Neural cell (in vitro differentiated cells): ENCODE measurements around the gene TMIGD3. TPM values are rescaled to one million over a fixed set of nuclear protein-coding genes. Genes with fewer than 3 reads are reported as not detected.
A peak's percentile ranks its signal among the peaks of the same experiment; 100 is the strongest.

ENCODE experiments used
- H2AFZ ChIP-seq: fragments of 200-600, 300-800 bp; sonication (generic), shearing (Covaris generic); 2 replicates; pipeline ENCODE4 v1.6.0; 2014; ENCODE audit warnings: low read depth, mild to moderate bottlenecking, antibody characterized with exemption, low read length, moderate library complexity
- H3F3A ChIP-seq: fragments of 200-600 bp; shearing (Covaris generic); 2 replicates; pipeline ENCODE4 v1.6.1; 2016; ENCODE audit warnings: mild to moderate bottlenecking, moderate library complexity, mixed read lengths, antibody characterized with exemption, low read length; ENCODE audit not compliant: insufficient read depth, poor library complexity, severe bottlenecking
- H3K27ac ChIP-seq: fragments of 200-600, 300-800 bp; sonication (generic), shearing (Covaris generic); 2 replicates; pipeline ENCODE4 v1.5.1; 2014; ENCODE audit warnings: mild to moderate bottlenecking, low read length, moderate library complexity
- H3K27me3 ChIP-seq: fragments of 300-800, 200-600 bp; sonication (generic), shearing (Covaris generic); 2 replicates; pipeline ENCODE4 v1.6.0; 2014; ENCODE audit warnings: mild to moderate bottlenecking, low read depth, low read length, moderate library complexity; ENCODE audit not compliant: insufficient read depth
- H3K36me3 ChIP-seq: fragments of 300-800, 200-600 bp; sonication (generic), shearing (Covaris generic); 2 replicates; pipeline ENCODE4 v1.5.1; 2014; ENCODE audit warnings: mild to moderate bottlenecking, antibody characterized with exemption, low read length, moderate library complexity; ENCODE audit not compliant: insufficient read depth
- H3K4me2 ChIP-seq: fragments of 300-800, 200-600 bp; sonication (generic), shearing (Covaris generic); 2 replicates; pipeline ENCODE4 v1.6.0; 2014; ENCODE audit warnings: mild to moderate bottlenecking, low read length
- H3K4me3 ChIP-seq: fragments of 300-800, 200-600 bp; sonication (generic), shearing (Covaris generic); 2 replicates; pipeline ENCODE4 v1.5.1; 2014; ENCODE audit warnings: mild to moderate bottlenecking, low read length, moderate library complexity
- H3K79me2 ChIP-seq: fragments of 200-600 bp; shearing (Covaris generic); replicated peaks from 2 replicates; pipeline ENCODE4 v1.6.0; 2014; ENCODE audit warnings: mild to moderate bottlenecking, low read length, moderate library complexity; ENCODE audit not compliant: insufficient read depth
- H3K9ac ChIP-seq: fragments of 300-800, 200-600 bp; sonication (generic), shearing (Covaris generic); 2 replicates; pipeline ENCODE4 v1.6.1; 2016; ENCODE audit warnings: mild to moderate bottlenecking, low read length, mixed read lengths
- H3K9me2 ChIP-seq: fragments of 200-600 bp; shearing (Covaris generic); 2 replicates; pipeline ENCODE4 v1.6.1; 2016; ENCODE audit warnings: mild to moderate bottlenecking, low read length, mixed read lengths; ENCODE audit not compliant: insufficient read depth
- H3K9me3 ChIP-seq: fragments of 200-600, 300-800 bp; sonication (generic), shearing (Covaris generic); 2 replicates; pipeline ENCODE4 v1.6.1; 2016; ENCODE audit warnings: mild to moderate bottlenecking, mixed run types, low read length, moderate library complexity, mixed read lengths
- H4K20me1 ChIP-seq: fragments of 200-600 bp; shearing (Covaris generic); 2 replicates; pipeline ENCODE4 v1.6.1; 2016; ENCODE audit warnings: mild to moderate bottlenecking, mixed run types; ENCODE audit not compliant: insufficient read depth
- EP300 ChIP-seq: fragments of 450-650 bp; conservative IDR thresholded peaks from 2 replicates; pipeline ENCODE4 v1.6.1; 2014; ENCODE audit warnings: antibody characterized with exemption, mild to moderate bottlenecking, moderate library complexity; ENCODE audit not compliant: poor library complexity, severe bottlenecking
- EZH2 ChIP-seq: fragments of 200-600, 300-800 bp; shearing (Covaris generic), sonication (generic); IDR thresholded peaks from 2 replicates; pipeline ENCODE4 v1.6.1; 2014; ENCODE audit warnings: antibody characterized with exemption, low read length, borderline replicate concordance, mild to moderate bottlenecking; ENCODE audit not compliant: insufficient read depth, poor library complexity, severe bottlenecking
- MXI1 ChIP-seq: fragments of 450-650 bp; conservative IDR thresholded peaks from 2 replicates; pipeline ENCODE4 v1.6.1; 2014; ENCODE audit warnings: antibody characterized with exemption, mild to moderate bottlenecking; ENCODE audit not compliant: poor library complexity, severe bottlenecking
- POLR2AphosphoS5 ChIP-seq: IDR thresholded peaks from 2 replicates; pipeline ENCODE4 v1.6.1; 2012
- RAD21 ChIP-seq: fragments of 450-650 bp; conservative IDR thresholded peaks from 2 replicates; pipeline ENCODE4 v1.6.1; 2014; ENCODE audit warnings: antibody characterized with exemption, mild to moderate bottlenecking, moderate library complexity
- SMC3 ChIP-seq: fragments of 450-650 bp; conservative IDR thresholded peaks from 2 replicates; pipeline ENCODE4 v1.6.1; 2014; ENCODE audit warnings: antibody characterized with exemption, mild to moderate bottlenecking, moderate library complexity; ENCODE audit not compliant: poor library complexity
- TAF1 ChIP-seq: IDR thresholded peaks from 2 replicates; pipeline ENCODE4 v1.6.1; 2012; ENCODE audit warnings: low read depth
- polyA plus RNA-seq: library from polyadenylated mRNA; depleted of rRNA; stranded (reverse); fragments of >200 nt; gene quantifications from 2 replicates; pipeline ENCODE4 v1.2.3, GENCODE V29; 2014
- TF ChIP-seq, protein P1 (sequence below): IDR thresholded peaks from 2 replicates; pipeline ENCODE4 v1.6.1; 2012; ENCODE audit warnings: borderline replicate concordance
- TF ChIP-seq, protein P2 (sequence below): fragments of 450-650 bp; IDR thresholded peaks from 2 replicates; pipeline ENCODE4 v1.5.1; 2014; ENCODE audit warnings: antibody characterized with exemption, mild to moderate bottlenecking, moderate library complexity; ENCODE audit not compliant: poor library complexity, severe bottlenecking

The TMIGD3 gene
- polyA plus RNA-seq, 1 donor from 2014 or later: not detected

DNA sequence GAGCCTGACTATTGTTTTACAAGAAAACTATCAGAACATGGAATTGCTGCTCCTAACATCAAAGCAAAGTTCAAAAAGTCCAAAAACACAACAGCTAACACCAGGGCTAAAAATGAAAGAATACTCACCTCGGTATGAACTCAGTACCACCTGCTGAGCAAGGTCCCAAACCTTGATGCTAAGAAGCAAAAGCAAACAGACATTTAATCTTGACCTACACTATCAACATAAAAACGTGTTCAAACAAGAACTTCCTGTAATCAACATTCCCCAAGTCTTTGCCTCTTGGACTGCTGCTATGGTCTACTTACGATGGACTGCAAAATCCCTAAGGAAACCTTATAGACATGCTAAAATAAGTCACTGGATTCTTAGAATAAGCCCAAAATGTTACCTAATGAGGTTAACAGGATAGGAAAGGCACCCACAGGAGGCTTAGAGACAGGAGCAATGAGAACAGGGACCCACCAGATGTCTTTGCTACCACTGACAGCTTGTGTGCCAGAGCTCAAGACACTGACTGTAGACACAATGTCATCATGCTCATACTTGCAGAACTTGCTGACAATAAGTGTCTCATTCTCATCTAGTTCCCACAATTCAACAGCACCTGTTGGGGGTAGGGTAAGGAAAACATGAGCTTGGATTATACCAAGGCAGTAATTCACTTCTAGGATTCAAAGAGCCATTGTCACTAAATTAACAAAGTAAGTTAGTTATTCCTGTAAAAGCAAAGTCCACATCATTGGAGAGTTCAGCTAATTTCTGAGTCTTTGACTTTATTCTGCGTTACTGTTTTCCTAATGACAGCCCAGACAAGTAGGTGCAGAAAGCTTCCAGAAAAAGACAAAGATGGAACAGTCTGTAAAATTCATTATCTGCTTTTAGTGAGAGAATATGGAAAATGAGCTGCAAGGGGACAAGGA lies 56.2 kb downstream of the TMIGD3 start:
- Histone ChIP-seq H3K27ac (no peak overlapping the region), H4K20me1 (no peaks in the 10 kb centered on the region), H3K9me3 (no peaks in the 10 kb centered on the region), H3K79me2 (peaks cover 44% of the 10 kb centered on the region), H3K9me2 (no peaks in the 10 kb centered on the region), H3K4me2 (peak overlapping the region; percentile 74), H2AFZ (no peak overlapping the region), H3K36me3 (no peaks in the 10 kb centered on the region), H3K9ac (no peak overlapping the region), H3K27me3 (no peaks in the 10 kb centered on the region), H3K4me3 (peak overlapping the region; percentile 87), H3F3A (no peaks in the 10 kb centered on the region)
- TF ChIP-seq MXI1 (no peak), EZH2 (no peak), EP300 (no peak), RAD21 (no peak), SMC3 (no peak), POLR2AphosphoS5 (no peak), TAF1 (no peak)
- TF ChIP-seq, protein P1, sequence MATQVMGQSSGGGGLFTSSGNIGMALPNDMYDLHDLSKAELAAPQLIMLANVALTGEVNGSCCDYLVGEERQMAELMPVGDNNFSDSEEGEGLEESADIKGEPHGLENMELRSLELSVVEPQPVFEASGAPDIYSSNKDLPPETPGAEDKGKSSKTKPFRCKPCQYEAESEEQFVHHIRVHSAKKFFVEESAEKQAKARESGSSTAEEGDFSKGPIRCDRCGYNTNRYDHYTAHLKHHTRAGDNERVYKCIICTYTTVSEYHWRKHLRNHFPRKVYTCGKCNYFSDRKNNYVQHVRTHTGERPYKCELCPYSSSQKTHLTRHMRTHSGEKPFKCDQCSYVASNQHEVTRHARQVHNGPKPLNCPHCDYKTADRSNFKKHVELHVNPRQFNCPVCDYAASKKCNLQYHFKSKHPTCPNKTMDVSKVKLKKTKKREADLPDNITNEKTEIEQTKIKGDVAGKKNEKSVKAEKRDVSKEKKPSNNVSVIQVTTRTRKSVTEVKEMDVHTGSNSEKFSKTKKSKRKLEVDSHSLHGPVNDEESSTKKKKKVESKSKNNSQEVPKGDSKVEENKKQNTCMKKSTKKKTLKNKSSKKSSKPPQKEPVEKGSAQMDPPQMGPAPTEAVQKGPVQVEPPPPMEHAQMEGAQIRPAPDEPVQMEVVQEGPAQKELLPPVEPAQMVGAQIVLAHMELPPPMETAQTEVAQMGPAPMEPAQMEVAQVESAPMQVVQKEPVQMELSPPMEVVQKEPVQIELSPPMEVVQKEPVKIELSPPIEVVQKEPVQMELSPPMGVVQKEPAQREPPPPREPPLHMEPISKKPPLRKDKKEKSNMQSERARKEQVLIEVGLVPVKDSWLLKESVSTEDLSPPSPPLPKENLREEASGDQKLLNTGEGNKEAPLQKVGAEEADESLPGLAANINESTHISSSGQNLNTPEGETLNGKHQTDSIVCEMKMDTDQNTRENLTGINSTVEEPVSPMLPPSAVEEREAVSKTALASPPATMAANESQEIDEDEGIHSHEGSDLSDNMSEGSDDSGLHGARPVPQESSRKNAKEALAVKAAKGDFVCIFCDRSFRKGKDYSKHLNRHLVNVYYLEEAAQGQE: no peak
- TF ChIP-seq, protein P2, sequence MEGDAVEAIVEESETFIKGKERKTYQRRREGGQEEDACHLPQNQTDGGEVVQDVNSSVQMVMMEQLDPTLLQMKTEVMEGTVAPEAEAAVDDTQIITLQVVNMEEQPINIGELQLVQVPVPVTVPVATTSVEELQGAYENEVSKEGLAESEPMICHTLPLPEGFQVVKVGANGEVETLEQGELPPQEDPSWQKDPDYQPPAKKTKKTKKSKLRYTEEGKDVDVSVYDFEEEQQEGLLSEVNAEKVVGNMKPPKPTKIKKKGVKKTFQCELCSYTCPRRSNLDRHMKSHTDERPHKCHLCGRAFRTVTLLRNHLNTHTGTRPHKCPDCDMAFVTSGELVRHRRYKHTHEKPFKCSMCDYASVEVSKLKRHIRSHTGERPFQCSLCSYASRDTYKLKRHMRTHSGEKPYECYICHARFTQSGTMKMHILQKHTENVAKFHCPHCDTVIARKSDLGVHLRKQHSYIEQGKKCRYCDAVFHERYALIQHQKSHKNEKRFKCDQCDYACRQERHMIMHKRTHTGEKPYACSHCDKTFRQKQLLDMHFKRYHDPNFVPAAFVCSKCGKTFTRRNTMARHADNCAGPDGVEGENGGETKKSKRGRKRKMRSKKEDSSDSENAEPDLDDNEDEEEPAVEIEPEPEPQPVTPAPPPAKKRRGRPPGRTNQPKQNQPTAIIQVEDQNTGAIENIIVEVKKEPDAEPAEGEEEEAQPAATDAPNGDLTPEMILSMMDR: no peak

DNA sequence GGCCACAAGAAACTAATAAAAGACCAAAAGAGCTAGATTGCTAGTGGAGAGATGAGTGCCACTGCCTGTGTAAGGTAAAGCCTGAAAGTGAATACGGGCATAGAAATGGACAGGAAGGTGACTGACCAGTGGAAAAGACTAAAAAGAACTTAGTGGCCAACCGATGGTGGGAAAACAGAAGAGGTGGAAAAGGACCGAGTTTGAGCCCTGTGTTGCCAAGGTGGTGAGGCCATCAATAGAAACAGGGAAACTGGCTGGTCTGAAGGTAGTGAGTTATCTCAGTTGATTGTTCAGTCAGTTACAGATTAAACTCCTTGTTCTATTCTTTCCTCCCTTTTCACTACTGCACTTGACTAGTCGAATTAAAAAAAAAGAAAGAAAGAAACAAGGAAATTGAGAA lies 56.9 kb downstream of the TMIGD3 start:
- H3K9ac ChIP-seq: no peak overlapping the region
- no peak overlapping the region for H3K4me2 ChIP-seq
- H2AFZ ChIP-seq: no peak overlapping the region
- H3K9me3 ChIP-seq: no peaks in the 10 kb centered on the region
- H3K36me3 ChIP-seq: no peaks in the 10 kb centered on the region
- H3K27me3 ChIP-seq: no peaks in the 10 kb centered on the region
- no peaks in the 10 kb centered on the region for H4K20me1 ChIP-seq
- no peaks in the 10 kb centered on the region for H3F3A ChIP-seq
- no peak overlapping the region for H3K27ac ChIP-seq
- H3K4me3 ChIP-seq: no peak overlapping the region
- H3K9me2 ChIP-seq: no peaks in the 10 kb centered on the region
- TF ChIP-seq TAF1 (no peak), MXI1 (no peak), RAD21 (no peak), EP300 (no peak), EZH2 (no peak), POLR2AphosphoS5 (no peak), SMC3 (no peak)
- TF ChIP-seq, protein P2: no peak
- TF ChIP-seq, protein P1: no peak
- H3K79me2 ChIP-seq: peaks cover 40% of the 10 kb centered on the region
